Naive thymus-derived CD4-positive, alpha-beta T cell (primary cell): ENCODE results near the gene RASA3. TPM values are rescaled to one million over a fixed set of nuclear protein-coding genes. Genes with fewer than 3 reads are reported as not detected.

ENCODE experiments used
- ATAC-seq: fragments of 150-1000 bp; cut with Tn5 transposase; 2 replicates; pipeline ENCODE4 v1.10.0; 2021; ENCODE audit warnings: mild to moderate bottlenecking, moderate library complexity
- CTCF ChIA-PET: fragments of 350-600 bp; sonication (Branson Sonifier 250); formaldehyde crosslinking; loops from one replicate; lab custom pipeline; 2021; ENCODE audit warnings: antibody characterized with exemption; lab: Charles Lee
- POLR2A ChIA-PET: fragments of 350-600 bp; sonication (Branson Sonifier 250); formaldehyde crosslinking; loops from one replicate; lab custom pipeline; 2021; ENCODE audit warnings: antibody characterized with exemption, inconsistent platforms; lab: Charles Lee
- DNase-seq, 9 donors: peaks; one replicate each; pipeline versions ENCODE4 v3.0.0 to v3.0.0-alpha.2; 2020 to 2022; ENCODE audit warnings: mixed read lengths in 1 of 9
- H3K27ac ChIP-seq: one replicate; pipeline ENCODE4 v1.7.0; 2013; ENCODE audit warnings: mild to moderate bottlenecking, low read depth, low read length, moderate library complexity
- H3K27me3 ChIP-seq, 2 donors: one replicate each; pipeline ENCODE4 v1.7.0; 2013; ENCODE audit warnings: low read length in 2 of 2, mild to moderate bottlenecking in 2 of 2, moderate library complexity in 2 of 2; ENCODE audit not compliant: control insufficient read depth in 2 of 2, insufficient read depth in 2 of 2
- H3K36me3 ChIP-seq, 3 experiments: 1 replicate in 2 of 3; 2 replicates in 1 of 3; pipeline ENCODE4 v1.7.0; 2013; ENCODE audit warnings: low read length in 3 of 3, mild to moderate bottlenecking in 3 of 3, moderate library complexity in 1 of 3; ENCODE audit not compliant: insufficient read depth in 3 of 3, control insufficient read depth in 2 of 3
- H3K4me1 ChIP-seq, 2 donors: one replicate each; pipeline ENCODE4 v1.7.0; 2013; ENCODE audit warnings: low read length in 2 of 2, mild to moderate bottlenecking in 2 of 2, moderate library complexity in 1 of 2; ENCODE audit not compliant: control insufficient read depth in 2 of 2, insufficient read depth in 2 of 2
- H3K4me3 ChIP-seq: 2 replicates; pipeline ENCODE4 v1.7.0; 2013; ENCODE audit warnings: mild to moderate bottlenecking, low read length
- H3K9me3 ChIP-seq, 3 experiments: 1 replicate in 2 of 3; 2 replicates in 1 of 3; pipeline ENCODE4 v1.7.0; 2013; ENCODE audit warnings: low read length in 3 of 3; ENCODE audit not compliant: control insufficient read depth in 2 of 3
- H3K27ac Mint-ChIP-seq, 9 donors: one replicate each; pipeline ENCODE4 v1.8.0; 2020 to 2022; ENCODE audit warnings: mixed read lengths in 9 of 9, mild to moderate bottlenecking in 8 of 9, moderate library complexity in 5 of 9, inconsistent platforms in 2 of 9
- H3K27me3 Mint-ChIP-seq, 5 donors: one replicate each; pipeline ENCODE4 v1.8.0; 2021 to 2022; ENCODE audit warnings: mixed read lengths in 5 of 5, mild to moderate bottlenecking in 1 of 5
- H3K36me3 Mint-ChIP-seq, 5 donors: one replicate each; pipeline ENCODE4 v1.8.0; 2020 to 2022; ENCODE audit warnings: mixed read lengths in 5 of 5, mild to moderate bottlenecking in 3 of 5, inconsistent platforms in 1 of 5
- H3K4me1 Mint-ChIP-seq, 7 donors: one replicate each; pipeline ENCODE4 v1.8.0; 2020 to 2022; ENCODE audit warnings: mixed read lengths in 7 of 7, mild to moderate bottlenecking in 3 of 7, inconsistent platforms in 1 of 7
- H3K4me3 Mint-ChIP-seq, 10 donors: one replicate each; pipeline ENCODE4 v1.8.0; 2020 to 2022; ENCODE audit warnings: mild to moderate bottlenecking in 10 of 10, mixed read lengths in 10 of 10, moderate library complexity in 6 of 10, inconsistent platforms in 2 of 10
- H3K9me3 Mint-ChIP-seq, 11 donors: one replicate each; pipeline ENCODE4 v1.8.0; 2020 to 2022; ENCODE audit warnings: mixed read lengths in 11 of 11, mild to moderate bottlenecking in 4 of 11, inconsistent platforms in 1 of 11, moderate library complexity in 1 of 11
- intact Hi-C, 2 donors: fragments of 100-400 bp; cut with micrococcal nuclease; formaldehyde crosslinking; loops; one replicate each; pipeline ENCODE4 v1.15.1; 2023
- polyA plus RNA-seq, 2 donors: library from polyadenylated mRNA; unstranded; fragments of 300-500 nt; fragmentation: Illumina TruSeq; gene quantifications; one replicate each; pipeline ENCODE4 v1.2.3, GENCODE V29; 2021
- total RNA-seq, 6 experiments: library from RNA in 5 of 6; stranded (reverse) in 5 of 6; gene quantifications; 1 replicate in 5 of 6; 2 replicates in 1 of 6; pipeline ENCODE4 v1.2.3 and lab custom pipeline; 2021 to 2026

Gene RASA3
- total and polyA plus RNA-seq, 7 experiments from 2014 or later: 109 to 227 (median 195) TPM

GRCh38 chr13:114146173-114146572, 13.8 kb upstream of the RASA3 start:
- ATAC-seq: no peak
- Histone ChIP-seq H3K36me3 (no peaks in the 10 kb centered on the region), H3K4me1 (peaks cover 89 to 94% of the 10 kb centered on the region in 2 donors), H3K27me3 (no peaks in the 10 kb centered on the region), H3K9me3 (no peaks in the 10 kb centered on the region), H3K27ac (peak overlapping the region; percentile 74), H3K4me3 (peak overlapping the region; percentile 13)
- H3K9me3 Mint-ChIP-seq: peaks cover 0 to 2% (median 0%) of the 10 kb centered on the region in 11 donors
- POLR2A ChIA-PET: interaction anchor here (0.7 to 5.2 kb wide), 3 partner anchors 10 to 18 kb away, joined by 3 to 128 read pairs (median 100); partner anchors contain the start of gene RASA3
- intact Hi-C loops: no loop called here
- DNase-seq: no peak
- peaks cover 46 to 65% (median 63%) of the 10 kb centered on the region in 7 donors for H3K4me1 Mint-ChIP-seq
- H3K27ac Mint-ChIP-seq: peak overlapping the region in 1 of 9 donors; percentile 71
- H3K4me3 Mint-ChIP-seq: peak overlapping the region in 8 of 10 donors; percentile 6 to 77 (median 66)
- CTCF ChIA-PET: interaction anchor here (0.9 to 1.4 kb wide), 3 partner anchors 11 to 80 kb away, joined by 3 to 5 read pairs (median 4); no protein-coding TSS in a partner anchor
- peaks cover 0 to 14% (median 0%) of the 10 kb centered on the region in 5 donors for H3K27me3 Mint-ChIP-seq
- H3K36me3 Mint-ChIP-seq: peaks cover 0 to 12% (median 3%) of the 10 kb centered on the region in 5 donors

DNA sequence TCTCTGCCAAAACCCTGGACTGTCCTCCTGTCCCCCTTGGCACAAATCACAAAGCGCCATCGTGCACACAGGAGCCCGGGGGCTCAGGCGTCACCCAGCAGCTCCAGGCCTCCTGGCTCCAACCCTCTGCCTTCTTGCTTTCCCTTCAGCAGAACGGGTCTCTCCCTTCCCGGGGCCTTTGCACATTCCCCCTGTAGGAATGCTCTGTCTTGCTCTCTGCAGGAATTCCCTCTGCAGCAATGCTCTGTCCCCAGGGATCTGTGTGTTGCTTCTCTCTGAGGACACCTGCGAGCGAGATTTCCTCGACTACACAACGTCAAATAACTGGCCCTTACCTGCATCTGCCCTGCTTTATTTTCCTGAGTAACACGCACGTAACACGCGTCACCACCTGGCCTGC, 13.3 kb upstream of the RASA3 start:
- Mint-ChIP-seq H3K9me3 (peaks cover 0 to 2% (median 0%) of the 10 kb centered on the region in 11 donors), H3K4me1 (peaks cover 41 to 60% (median 59%) of the 10 kb centered on the region in 7 donors), H3K4me3 (peak overlapping the region in 8 of 10 donors; percentile 30 to 72 (median 64)), H3K27ac (peak overlapping the region in 1 of 9 donors; percentile 71), H3K27me3 (peaks cover 0 to 12% (median 0%) of the 10 kb centered on the region in 5 donors), H3K36me3 (peaks cover 0 to 12% (median 3%) of the 10 kb centered on the region in 5 donors)
- Histone ChIP-seq H3K27me3 (no peaks in the 10 kb centered on the region), H3K27ac (peak overlapping the region; percentile 74), H3K4me3 (no peak overlapping the region), H3K9me3 (no peaks in the 10 kb centered on the region), H3K4me1 (peaks cover 89 to 94% of the 10 kb centered on the region in 2 donors), H3K36me3 (no peaks in the 10 kb centered on the region)
- POLR2A ChIA-PET: interaction anchor here (0.7 to 5.2 kb wide), 10 partner anchors 10 to 81 kb away, joined by 3 to 128 read pairs (median 7); partner anchors contain the start of genes CFAP97D2 and RASA3
- no peak for ATAC-seq
- CTCF ChIA-PET: interaction anchor here (1.1 to 1.4 kb wide), 3 partner anchors 12 to 80 kb away, joined by 3 to 4 read pairs (median 3); no protein-coding TSS in a partner anchor
- intact Hi-C loops: no loop called here
- no peak for DNase-seq

DNA sequence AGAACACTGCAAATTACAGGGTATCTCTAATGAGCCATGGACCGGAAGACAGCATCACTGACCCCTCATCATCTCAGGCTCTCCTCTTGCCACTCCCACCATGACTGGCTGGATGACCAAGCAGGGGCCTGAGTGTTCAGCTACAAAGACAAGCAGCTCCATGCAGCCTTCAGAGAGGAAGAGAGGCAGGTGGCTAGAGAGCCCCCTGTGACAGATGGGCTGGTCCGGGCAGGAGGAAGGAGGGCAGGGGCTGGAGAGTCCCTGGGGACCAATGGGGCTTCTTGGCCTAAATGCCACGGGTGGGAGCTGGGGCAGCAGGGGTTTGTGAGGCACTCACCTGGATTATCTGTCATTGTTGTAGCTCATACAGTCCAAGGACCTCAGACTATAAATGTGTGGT, 12.8 kb upstream of the RASA3 start:
- Mint-ChIP-seq H3K4me3 (peak overlapping the region in 8 of 10 donors; percentile 43 to 68 (median 64)), H3K27me3 (peaks cover 0 to 12% (median 0%) of the 10 kb centered on the region in 5 donors), H3K36me3 (peaks cover 0 to 12% (median 3%) of the 10 kb centered on the region in 5 donors), H3K4me1 (peaks cover 39 to 55% (median 54%) of the 10 kb centered on the region in 7 donors), H3K27ac (peak overlapping the region in 1 of 9 donors; percentile 71), H3K9me3 (peaks cover 0 to 2% (median 0%) of the 10 kb centered on the region in 11 donors)
- no peaks in the 10 kb centered on the region for H3K9me3 ChIP-seq
- no peak for ATAC-seq
- H3K4me1 ChIP-seq: peaks cover 88 to 94% of the 10 kb centered on the region in 2 donors
- no peaks in the 10 kb centered on the region for H3K36me3 ChIP-seq
- no peaks in the 10 kb centered on the region for H3K27me3 ChIP-seq
- peak overlapping the region; percentile 74 for H3K27ac ChIP-seq
- DNase-seq: no peak
- H3K4me3 ChIP-seq: peak overlapping the region; percentile 12
- ChIA-PET POLR2A (interaction anchor here (0.7 to 5.2 kb wide), 12 partner anchors 11 to 80 kb away, joined by 3 to 128 read pairs (median 5); partner anchors contain the start of genes CFAP97D2 and RASA3), CTCF (interaction anchor here (1.1 to 1.4 kb wide), 3 partner anchors 12 to 81 kb away, joined by 3 to 4 read pairs (median 3); no protein-coding TSS in a partner anchor)
- intact Hi-C loops: no loop called here

- intact Hi-C loops: no loop called here
- DNase-seq: peak in 1 of 9 donors; percentile 1
- H3K36me3 Mint-ChIP-seq: peaks cover 0 to 12% (median 3%) of the 10 kb centered on the region in 5 donors
- Histone ChIP-seq H3K4me1 (peaks cover 83 to 91% of the 10 kb centered on the region in 2 donors), H3K27ac (peak overlapping the region; percentile 74), H3K4me3 (peak overlapping the region; percentile 18), H3K36me3 (no peaks in the 10 kb centered on the region), H3K27me3 (no peaks in the 10 kb centered on the region), H3K9me3 (no peaks in the 10 kb centered on the region)
- peaks cover 0 to 12% (median 0%) of the 10 kb centered on the region in 5 donors for H3K27me3 Mint-ChIP-seq
- no peak for ATAC-seq
- H3K9me3 Mint-ChIP-seq: peaks cover 0 to 2% (median 0%) of the 10 kb centered on the region in 11 donors
- ChIA-PET POLR2A (interaction anchor here (0.7 to 5.2 kb wide), 14 partner anchors 9 to 80 kb away, joined by 3 to 128 read pairs (median 4); partner anchors contain the start of genes CFAP97D2 and RASA3), CTCF (interaction anchor here (0.6 to 2.4 kb wide), 6 partner anchors 13 to 823 kb away, joined by 3 to 13 read pairs (median 4); no protein-coding TSS in a partner anchor)
- peak overlapping the region in 1 of 9 donors; percentile 71 for H3K27ac Mint-ChIP-seq
- peaks cover 37 to 50% (median 49%) of the 10 kb centered on the region in 7 donors for H3K4me1 Mint-ChIP-seq
- H3K4me3 Mint-ChIP-seq: peak overlapping the region in 8 of 10 donors; percentile 43 to 68 (median 62)
These were observed 12.3 kb upstream of the RASA3 start for GRCh38 chr13:114144606-114145244.

- intact Hi-C loops: loop anchor here (1.0 to 2.0 kb wide), 5 partner anchors 15 to 327 kb away; no protein-coding TSS in a partner anchor
- Histone ChIP-seq H3K27ac (peak overlapping the region; percentile 74), H3K9me3 (no peaks in the 10 kb centered on the region), H3K4me3 (peak overlapping the region; percentile 18), H3K27me3 (no peaks in the 10 kb centered on the region), H3K36me3 (no peaks in the 10 kb centered on the region), H3K4me1 (peaks cover 76 to 84% of the 10 kb centered on the region in 2 donors)
- ATAC-seq (no peak), DNase-seq (peak in 3 of 9 donors; percentile 48 to 57 (median 56))
- ChIA-PET CTCF (interaction anchor here (0.6 to 2.4 kb wide), 6 partner anchors 18 to 822 kb away, joined by 3 to 13 read pairs (median 6); no protein-coding TSS in a partner anchor), POLR2A (interaction anchor here (0.7 to 5.2 kb wide), 19 partner anchors 8 to 91 kb away, joined by 3 to 128 read pairs (median 7); partner anchors contain the start of genes CFAP97D2 and RASA3)
- Mint-ChIP-seq H3K36me3 (peaks cover 0 to 12% (median 3%) of the 10 kb centered on the region in 5 donors), H3K4me1 (peaks cover 31 to 48% (median 42%) of the 10 kb centered on the region in 7 donors), H3K4me3 (peak overlapping the region in 5 of 10 donors; percentile 48 to 67 (median 51)), H3K27ac (no peak overlapping the region), H3K27me3 (peaks cover 0 to 12% (median 0%) of the 10 kb centered on the region in 5 donors), H3K9me3 (peaks cover 0 to 2% (median 0%) of the 10 kb centered on the region in 11 donors)
These were observed 11.6 kb upstream of the RASA3 start for GRCh38 chr13:114143806-114144605.
